ENCODE results near the gene SLC25A33. TPM values are rescaled to one million over a fixed set of nuclear protein-coding genes. Genes with fewer than 3 reads are reported as not detected.
"Not testable (repeated sequence)": the region's sequence is repeated elsewhere in the genome, so short reads cannot be mapped to it uniquely, and the experiment has no call there.

The SLC25A33 gene
- polyA plus RNA-seq, 1 donor = 4.4 TPM

- DNase-seq = no peak
Observed at GRCh38 chr1:9537863-9538668, 1.2 kb upstream of the SLC25A33 start.

GRCh38 chr1:9538669-9539164, 548 bp upstream of the SLC25A33 start:
- no peak for DNase-seq

- DNase-seq = no peak
Observed at GRCh38 chr1:9539829-9540550, 725 bp downstream of the SLC25A33 start.

GRCh38 chr1:9542430-9542829, 3.2 kb downstream of the SLC25A33 start:
- DNase-seq = no peak

GRCh38 chr1:9544926-9545325, 5.7 kb downstream of the SLC25A33 start:
- no peak for DNase-seq

GRCh38 chr1:9549955-9550546, 10.8 kb downstream of the SLC25A33 start:
- DNase-seq = no peak

GRCh38 chr1:9551984-9552383, 12.7 kb downstream of the SLC25A33 start:
- no peak for DNase-seq

GRCh38 chr1:9553736-9554144, 14.5 kb downstream of the SLC25A33 start:
- DNase-seq = no peak

- DNase-seq = no peak
Observed at GRCh38 chr1:9555942-9556341, 16.7 kb downstream of the SLC25A33 start.

- no peak for DNase-seq
Observed at GRCh38 chr1:9557624-9558023, 18.4 kb downstream of the SLC25A33 start.

- no peak for DNase-seq
Observed at GRCh38 chr1:9558271-9558945, 19.1 kb downstream of the SLC25A33 start.

GRCh38 chr1:9558946-9559545, 19.8 kb downstream of the SLC25A33 start:
- DNase-seq = no peak

- no peak for DNase-seq
Observed at GRCh38 chr1:9559673-9560072, 20.4 kb downstream of the SLC25A33 start.

- not testable (repeated sequence) for DNase-seq
Observed at GRCh38 chr1:9560090-9560489, 20.8 kb downstream of the SLC25A33 start.

- peak; percentile 64 for DNase-seq
Observed at GRCh38 chr1:9561429-9561828, 22.2 kb downstream of the SLC25A33 start.

- no peak for DNase-seq
Observed at GRCh38 chr1:9569267-9569666, 30.0 kb downstream of the SLC25A33 start.

- not testable (repeated sequence) for DNase-seq
Observed at GRCh38 chr1:9570886-9571529, 31.7 kb downstream of the SLC25A33 start.

- DNase-seq = peak; percentile 31
Observed at GRCh38 chr1:9573723-9574122, 34.5 kb downstream of the SLC25A33 start.

GRCh38 chr1:9575486-9575885, 36.2 kb downstream of the SLC25A33 start:
- DNase-seq = no peak

- no peak for DNase-seq
Observed at GRCh38 chr1:9576903-9577302, 37.6 kb downstream of the SLC25A33 start.

- DNase-seq = no peak
Observed at GRCh38 chr1:9577423-9577822, 38.2 kb downstream of the SLC25A33 start.
